Adrenal gland (tissue), 12 donors: ENCODE results near the gene PI16. TPM values are rescaled to one million over a fixed set of nuclear protein-coding genes. Genes with fewer than 3 reads are reported as not detected.

Source experiments
- DNase-seq, 7 donors: peaks; one replicate each; pipeline ENCODE4 v3.0.0-alpha.2; 2019 to 2020
- H3K27ac ChIP-seq, 5 donors: fragments of 200-600 bp; sonication (generic) in 4 of 5; 1 replicate in 3 of 5; 2 replicates in 2 of 5; pipeline versions ENCODE4 v1.5.1 to v1.8.0; 2016 to 2020; ENCODE audit warnings: mild to moderate bottlenecking in 1 of 5
- H3K27me3 ChIP-seq: fragments of 200-600 bp; 2 replicates; pipeline ENCODE4 v1.8.0; 2021
- H3K36me3 ChIP-seq, 2 donors: fragments of 200-600 bp; replicated peaks in 1 of 2; 1 replicate in 1 of 2; 2 replicates in 1 of 2; pipeline versions ENCODE4 v1.5.1 to v1.8.0; 2018 to 2022
- H3K4me1 ChIP-seq, 2 donors: fragments of 200-600 bp; replicated peaks in 1 of 2; 1 replicate in 1 of 2; 2 replicates in 1 of 2; pipeline versions ENCODE4 v1.5.1 to v1.8.0; 2018 to 2021
- H3K4me3 ChIP-seq, 4 donors: fragments of 200-600 bp; sonication (generic) in 3 of 4; one replicate each; pipeline ENCODE4 v1.5.1; 2016 to 2018
- H3K9me3 ChIP-seq, 3 donors: fragments of 200-600 bp; sonication (generic) in 1 of 3; replicated peaks in 1 of 3; 1 replicate in 2 of 3; 2 replicates in 1 of 3; pipeline versions ENCODE4 v1.5.1 to v1.8.0; 2016 to 2021
- CTCF ChIP-seq, 6 experiments: fragments of 450-650 bp in 4 of 6; fragments of 200-600 bp in 2 of 6; sonication (generic) in 1 of 6; IDR thresholded peaks; 1 replicate in 5 of 6; 2 replicates in 1 of 6; pipeline versions ENCODE4 v1.5.1 to v1.8.0; 2016 to 2021; ENCODE audit warnings: antibody characterized with exemption in 6 of 6, mild to moderate bottlenecking in 2 of 6, moderate library complexity in 1 of 6
- POLR2A ChIP-seq, 2 donors: fragments of 450-650 bp; IDR thresholded peaks; one replicate each; pipeline ENCODE4 v1.6.1; 2017; ENCODE audit warnings: antibody characterized with exemption in 2 of 2, mild to moderate bottlenecking in 2 of 2, moderate library complexity in 1 of 2
- WGBS, 4 donors: extraction: QIAGEN DNeasy Blood & Tissue Kit in 2 of 4; methylation state at CpG; one replicate each; pipeline versions ENCODE4 v1.1.5 to v1.1.7; 2013 to 2017; 5-methylcytosine and 5-hydroxymethylcytosine counted together
- intact Hi-C, 2 donors: fragments of 100-400 bp; cut with DNase I; formaldehyde crosslinking; loops; one replicate each; pipeline versions ENCODE4 v1.14.1 to v1.15.0; 2022 to 2023
- polyA plus RNA-seq, 3 donors: library from polyadenylated mRNA; stranded (reverse); fragments of 200-250 nt in 2 of 3; fragments of 350-450 nt in 1 of 3; fragmentation: Illumina TruSeq in 1 of 3; extraction: RNeasy Lipid Tissue Mini Kit (QIAGEN cat#74804) in 1 of 3; gene quantifications; one replicate each; pipeline ENCODE4 v1.2.3, GENCODE V29; 2013 to 2014
- total RNA-seq, 9 donors: library from RNA; depleted of rRNA in 4 of 9; stranded (reverse); fragments of >200 nt in 4 of 9; fragments of 120-200 nt in 1 of 9; fragmentation: NEBNext Ultra II Directional in 1 of 9; extraction: Animal tissue kit (Norgen Biotek cat#: 25700) in 1 of 9; gene quantifications; one replicate each; pipeline versions ENCODE4 v1.1.0 to v1.2.4, GENCODE V29; 2013 to 2023
- donor health status: healthy with polysubstance abuse.
- donor health status: Bipolar disorder and iron deficiency.
- donor health status: DM: yes; HTN: yes; CAD: no.
- donor health status: DM: no; HTN: no; CAD: no.
- donor health status: DM: no; HTN: no; CAD: no.
- donor health status: DM: yes; HTN: yes; CAD: no.

PI16 gene
- total and polyA plus RNA-seq, 12 donors = 0.12 to 9.3 (median 0.68) TPM; not detected in 1

GRCh38 chr6:36930483-36930882, 24.1 kb upstream of the PI16 start:
- TF ChIP-seq POLR2A (IDR thresholded peaks at IDR 0.05) (no peak), CTCF (IDR thresholded peaks at IDR 0.05) (no peak)
- peak in 1 of 7 donors; percentile 16 for DNase-seq
- Histone ChIP-seq H3K27ac (no peak overlapping the region), H3K4me1 (peaks cover 18 to 30% of the 10 kb centered on the region in 2 donors), H3K4me3 (no peak overlapping the region), H3K27me3 (no peaks in the 10 kb centered on the region), H3K36me3 (peaks cover 0 to 2% of the 10 kb centered on the region in 2 donors), H3K9me3 (no peaks in the 10 kb centered on the region)
- WGBS, 4 donors = 90 to 97% (median 94%) methylated on average over 4 of the region's 4 CpGs
- intact Hi-C loops = no loop called here

- Histone ChIP-seq H3K27me3 (no peaks in the 10 kb centered on the region), H3K36me3 (no peaks in the 10 kb centered on the region), H3K9me3 (no peaks in the 10 kb centered on the region), H3K27ac (no peak overlapping the region), H3K4me3 (no peak overlapping the region), H3K4me1 (peaks cover 18 to 20% of the 10 kb centered on the region in 2 donors)
- intact Hi-C loops = no loop called here
- WGBS, 4 donors = 86 to 98% (median 89%) methylated on average over 2 of the region's 2 CpGs
- no peak for DNase-seq
- no peak for TF ChIP-seq POLR2A (IDR thresholded peaks at IDR 0.05)
- no peak for TF ChIP-seq CTCF (IDR thresholded peaks at IDR 0.05)
Observed at GRCh38 chr6:36933102-36933501, 21.4 kb upstream of the PI16 start.

- Histone ChIP-seq H3K36me3 (no peaks in the 10 kb centered on the region), H3K4me1 (peaks cover 16 to 18% of the 10 kb centered on the region in 2 donors), H3K27ac (no peak overlapping the region), H3K4me3 (no peak overlapping the region), H3K27me3 (no peaks in the 10 kb centered on the region), H3K9me3 (no peaks in the 10 kb centered on the region)
- intact Hi-C loops = no loop called here
- TF ChIP-seq CTCF (IDR thresholded peaks at IDR 0.05) = no peak
- TF ChIP-seq POLR2A (IDR thresholded peaks at IDR 0.05) = no peak
- WGBS, 4 donors = 85 to 98% (median 93%) methylated on average over 4 of the region's 4 CpGs
- DNase-seq = peak in 2 of 7 donors; percentile 7 to 9
Observed at GRCh38 chr6:36933519-36933918, 21.0 kb upstream of the PI16 start.

- 87 to 92% (median 92%) methylated on average over 7 of the region's 7 CpGs for WGBS, 4 donors
- Histone ChIP-seq H3K27me3 (no peaks in the 10 kb centered on the region), H3K36me3 (no peaks in the 10 kb centered on the region), H3K9me3 (no peaks in the 10 kb centered on the region), H3K27ac (no peak overlapping the region), H3K4me3 (no peak overlapping the region), H3K4me1 (peaks cover 2 to 4% of the 10 kb centered on the region in 2 donors)
- intact Hi-C loops = no loop called here
- TF ChIP-seq CTCF (IDR thresholded peaks at IDR 0.05) = no peak
- TF ChIP-seq POLR2A (IDR thresholded peaks at IDR 0.05) = no peak
- DNase-seq = no peak
Observed at GRCh38 chr6:36934901-36935300, 19.6 kb upstream of the PI16 start.
